Effector memory CD8-positive, alpha-beta T cell (primary cell): ENCODE data around the gene FITM1.

Experiments used
- ATAC-seq: fragments of 150-1000 bp; cut with Tn5 transposase; replicated peaks from 2 replicates; pipeline ENCODE4 v1.10.0; 2021; ENCODE audit warnings: mild to moderate bottlenecking, moderate library complexity
- DNase-seq, 3 experiments: peaks; one replicate each; pipeline ENCODE4 v3.0.0; 2021
- H3K27ac Mint-ChIP-seq, 2 donors: one replicate each; pipeline ENCODE4 v1.8.0; 2022; ENCODE audit warnings: mild to moderate bottlenecking in 2 of 2, mixed read lengths in 2 of 2, moderate library complexity in 2 of 2
- H3K27me3 Mint-ChIP-seq, 2 donors: one replicate each; pipeline ENCODE4 v1.8.0; 2022; ENCODE audit warnings: mixed read lengths in 2 of 2
- H3K36me3 Mint-ChIP-seq: one replicate; pipeline ENCODE4 v1.8.0; 2022; ENCODE audit warnings: mild to moderate bottlenecking, moderate library complexity, mixed read lengths; ENCODE audit not compliant: insufficient read depth
- H3K4me1 Mint-ChIP-seq, 2 donors: one replicate each; pipeline ENCODE4 v1.8.0; 2022; ENCODE audit warnings: low read depth in 2 of 2, mixed read lengths in 2 of 2
- H3K4me3 Mint-ChIP-seq, 2 donors: one replicate each; pipeline ENCODE4 v1.8.0; 2022; ENCODE audit warnings: mild to moderate bottlenecking in 2 of 2, mixed read lengths in 2 of 2, moderate library complexity in 2 of 2
- H3K9me3 Mint-ChIP-seq, 2 donors: one replicate each; pipeline ENCODE4 v1.8.0; 2022; ENCODE audit warnings: mixed read lengths in 2 of 2
- total RNA-seq, 9 experiments: gene quantifications; one replicate each; lab custom pipeline; 2026; lab: John Stamatoyannopoulos, UW

FITM1 gene, protein sequence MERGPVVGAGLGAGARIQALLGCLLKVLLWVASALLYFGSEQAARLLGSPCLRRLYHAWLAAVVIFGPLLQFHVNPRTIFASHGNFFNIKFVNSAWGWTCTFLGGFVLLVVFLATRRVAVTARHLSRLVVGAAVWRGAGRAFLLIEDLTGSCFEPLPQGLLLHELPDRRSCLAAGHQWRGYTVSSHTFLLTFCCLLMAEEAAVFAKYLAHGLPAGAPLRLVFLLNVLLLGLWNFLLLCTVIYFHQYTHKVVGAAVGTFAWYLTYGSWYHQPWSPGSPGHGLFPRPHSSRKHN
- 0.26 to 3.0 (median 0.88) reads per million in 9 experiments for total RNA-seq

DNA sequence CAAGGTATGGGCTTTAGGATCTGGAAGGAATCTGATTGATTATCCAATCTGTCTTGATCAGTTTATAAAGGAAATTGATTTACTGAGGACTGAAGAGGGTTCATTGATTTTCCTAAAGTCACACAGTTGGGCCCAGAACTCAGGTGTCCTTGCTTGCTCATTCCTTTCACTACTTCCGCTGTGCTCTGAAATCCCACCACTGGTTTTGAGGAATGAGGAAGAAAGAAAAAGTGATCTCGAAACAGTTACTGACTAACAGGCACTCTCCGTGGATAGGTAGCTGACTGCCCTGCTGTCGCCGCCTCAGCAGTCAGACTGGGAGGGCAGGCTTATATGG, at the start of gene FITM1:
Gene FITM1 (plus strand): TSS at position 280 of the 337 bp plus-strand sequence. CDS start 905 bp downstream, outside the sequence.
- H3K27me3 Mint-ChIP-seq = no peaks in the 10 kb centered on the region
- DNase-seq (no peak), ATAC-seq (no peak)
- H3K9me3 Mint-ChIP-seq = no peaks in the 10 kb centered on the region
- H3K36me3 Mint-ChIP-seq = peaks cover 8% of the 10 kb centered on the region
- peaks cover 3 to 12% of the 10 kb centered on the region in 2 donors for H3K4me1 Mint-ChIP-seq
- no peak within 1 kb of the TSS for H3K4me3 Mint-ChIP-seq
- no peak within 1 kb of the TSS for H3K27ac Mint-ChIP-seq

DNA sequence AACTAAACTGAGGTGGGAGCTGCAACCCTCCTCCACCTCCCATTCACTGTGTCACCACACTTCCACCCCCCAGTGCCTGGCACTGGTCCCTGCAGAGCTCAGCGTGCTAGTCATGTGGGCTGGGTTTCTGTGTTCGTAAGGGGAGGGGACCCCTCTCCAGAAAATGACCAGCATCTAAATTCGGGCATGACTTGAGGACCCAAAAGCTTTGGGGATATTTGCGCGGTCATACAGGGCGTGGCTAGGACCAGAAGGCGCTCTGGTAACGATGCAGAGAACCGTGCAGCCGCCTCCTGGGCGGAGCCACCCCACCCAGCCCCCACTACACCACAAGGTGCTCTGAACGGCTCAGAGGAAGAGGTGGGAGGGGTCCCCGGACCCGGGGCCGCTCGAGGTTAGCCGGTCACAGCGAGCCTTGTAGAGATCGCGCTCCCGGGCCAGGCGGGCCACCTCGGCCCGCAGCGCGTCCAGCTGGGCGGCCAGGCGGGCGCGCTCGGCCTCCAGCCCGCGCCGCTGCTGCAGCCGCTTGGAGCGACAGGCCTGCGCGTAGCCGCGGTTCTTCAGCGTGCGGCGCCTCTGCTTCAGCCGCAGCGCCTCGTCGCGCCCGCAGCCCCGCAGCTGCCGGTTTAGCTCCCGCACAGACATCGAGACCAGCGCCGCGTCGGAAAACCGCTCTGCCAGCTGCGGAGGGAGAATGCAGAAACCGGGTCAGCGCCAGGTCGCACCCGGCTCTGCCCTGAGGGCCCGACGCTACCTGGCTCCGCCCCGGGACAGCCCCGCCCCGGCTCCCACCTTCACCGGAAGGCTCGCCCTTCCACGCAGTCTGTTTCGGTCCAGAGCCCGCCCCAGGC, 49.3 kb upstream of the FITM1 start:
- peak overlapping the region; percentile 72 to 77 for H3K4me3 Mint-ChIP-seq
- H3K27ac Mint-ChIP-seq = peak overlapping the region; percentile 5 to 66
- ATAC-seq = peak; percentile 85
- no peaks in the 10 kb centered on the region for H3K27me3 Mint-ChIP-seq
- H3K4me1 Mint-ChIP-seq = peaks cover 14 to 18% of the 10 kb centered on the region in 2 donors
- DNase-seq = peak; percentile 47 to 55 (median 48)
- H3K9me3 Mint-ChIP-seq = no peaks in the 10 kb centered on the region
- H3K36me3 Mint-ChIP-seq = peaks cover 5% of the 10 kb centered on the region

DNA sequence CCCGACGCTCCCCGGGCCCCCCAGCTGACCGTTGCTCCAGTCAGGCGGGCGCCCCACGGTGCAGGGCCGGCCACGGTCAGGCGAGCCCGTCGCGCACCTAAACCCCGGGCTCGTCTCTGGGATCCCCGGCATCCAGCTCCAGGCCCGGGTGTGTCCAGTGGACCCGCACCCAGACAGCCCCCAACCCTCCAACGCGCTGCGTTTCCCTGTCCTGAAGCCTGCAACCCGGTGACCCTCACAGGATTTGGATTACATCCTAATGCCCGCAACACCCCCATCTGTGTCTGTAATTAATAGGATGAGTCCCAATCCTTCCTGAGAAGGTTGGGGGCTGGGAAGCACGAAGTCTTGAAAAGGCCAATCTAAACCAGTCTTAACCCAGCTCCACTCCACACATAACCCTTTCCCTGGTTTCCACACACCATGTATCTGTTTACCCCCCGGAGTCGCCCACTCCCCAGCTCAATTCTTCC, 48.7 kb upstream of the FITM1 start:
- DNase-seq = no peak
- Mint-ChIP-seq H3K9me3 (no peaks in the 10 kb centered on the region), H3K27me3 (no peaks in the 10 kb centered on the region), H3K4me1 (peaks cover 14 to 18% of the 10 kb centered on the region in 2 donors), H3K36me3 (peaks cover 5% of the 10 kb centered on the region), H3K27ac (peak overlapping the region in 1 of 2 donors; percentile 5), H3K4me3 (peak overlapping the region; percentile 72 to 77)
- ATAC-seq = no peak

DNA sequence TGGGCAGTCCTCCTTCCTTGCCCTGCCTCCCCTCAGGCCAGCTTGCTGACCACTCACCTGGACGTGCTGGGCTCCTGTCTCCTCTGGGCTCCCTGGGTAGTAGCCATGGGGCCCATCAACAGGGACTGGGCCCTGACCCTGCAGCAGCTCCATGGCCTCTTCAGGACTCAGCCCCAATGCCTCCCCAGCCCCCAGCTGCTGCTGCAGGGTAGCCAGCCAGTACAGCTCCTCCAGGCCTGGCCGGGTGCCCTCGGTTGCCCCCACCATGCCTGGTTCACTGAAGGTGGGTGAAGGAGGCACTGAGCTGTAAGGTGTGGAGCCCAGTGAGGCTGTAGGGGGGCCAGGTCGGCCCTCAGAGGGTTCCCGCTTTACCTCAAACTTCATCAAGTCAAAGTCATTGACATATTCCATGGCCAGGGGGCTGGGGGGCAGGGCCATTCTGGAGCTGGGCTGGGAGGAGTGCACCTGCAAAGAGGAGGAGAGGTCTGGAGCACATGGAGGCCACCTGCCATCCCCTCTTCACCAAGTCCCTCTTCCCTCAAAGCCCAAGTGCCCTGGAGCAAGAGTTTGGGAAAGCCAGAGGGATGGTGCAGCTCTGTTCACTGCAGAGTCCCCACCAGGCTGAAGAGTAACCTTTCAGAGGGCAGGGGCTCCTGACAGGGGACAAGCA, 47.9 kb upstream of the FITM1 start:
- Mint-ChIP-seq H3K36me3 (peaks cover 5% of the 10 kb centered on the region), H3K27ac (peak overlapping the region in 1 of 2 donors; percentile 82), H3K27me3 (no peaks in the 10 kb centered on the region), H3K4me3 (peak overlapping the region; percentile 72 to 77), H3K4me1 (peaks cover 14 to 18% of the 10 kb centered on the region in 2 donors), H3K9me3 (no peaks in the 10 kb centered on the region)
- DNase-seq (no peak), ATAC-seq (no peak)

DNA sequence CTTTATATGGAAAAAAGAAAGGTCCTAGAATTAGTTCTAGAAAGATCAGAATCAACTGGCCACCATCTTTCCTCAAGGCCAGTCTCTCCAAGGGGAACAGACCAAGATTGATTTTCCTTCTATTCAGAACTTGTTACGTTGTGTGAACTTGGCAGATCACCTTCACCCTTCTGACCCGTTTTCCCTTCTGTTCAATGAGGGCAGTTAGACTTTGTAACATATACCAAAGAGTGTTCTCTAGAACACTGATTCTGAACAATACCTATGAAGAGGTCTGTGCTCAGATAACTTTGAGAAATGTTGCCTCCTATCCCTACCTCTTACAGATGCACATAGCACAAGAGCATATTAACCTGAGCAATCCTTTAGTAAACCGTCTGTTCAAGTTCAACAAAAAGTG, 47.0 kb upstream of the FITM1 start:
- Mint-ChIP-seq H3K27ac (no peak overlapping the region), H3K4me1 (peaks cover 14 to 18% of the 10 kb centered on the region in 2 donors), H3K4me3 (no peak overlapping the region), H3K9me3 (no peaks in the 10 kb centered on the region), H3K27me3 (no peaks in the 10 kb centered on the region), H3K36me3 (peaks cover 5% of the 10 kb centered on the region)
- ATAC-seq = no peak
- no peak for DNase-seq

DNA sequence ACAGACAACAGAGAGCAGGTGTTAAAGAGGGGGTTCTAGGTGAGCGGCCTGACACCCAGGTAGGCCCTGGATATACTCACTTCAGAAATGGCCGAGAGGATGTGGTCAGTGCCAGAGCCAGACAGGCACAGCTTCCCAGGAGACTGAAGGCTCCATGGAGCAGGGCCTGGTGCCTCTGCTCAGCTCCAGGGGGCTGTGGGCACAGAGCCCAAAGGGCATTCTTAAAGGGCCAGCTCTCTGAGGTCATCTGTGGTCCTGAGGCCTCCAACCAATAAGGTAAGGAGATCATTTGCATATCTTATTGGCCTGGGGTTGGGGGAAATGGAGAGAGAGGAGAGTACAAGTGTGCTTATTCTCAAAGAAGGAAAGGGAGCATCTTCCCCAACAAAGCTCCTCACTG, 46.0 kb upstream of the FITM1 start:
- H3K4me1 Mint-ChIP-seq = peaks cover 10 to 18% of the 10 kb centered on the region in 2 donors
- peaks cover 5% of the 10 kb centered on the region for H3K36me3 Mint-ChIP-seq
- no peaks in the 10 kb centered on the region for H3K27me3 Mint-ChIP-seq
- H3K9me3 Mint-ChIP-seq = no peaks in the 10 kb centered on the region
- H3K27ac Mint-ChIP-seq = no peak overlapping the region
- no peak for ATAC-seq
- H3K4me3 Mint-ChIP-seq = no peak overlapping the region
- no peak for DNase-seq

DNA sequence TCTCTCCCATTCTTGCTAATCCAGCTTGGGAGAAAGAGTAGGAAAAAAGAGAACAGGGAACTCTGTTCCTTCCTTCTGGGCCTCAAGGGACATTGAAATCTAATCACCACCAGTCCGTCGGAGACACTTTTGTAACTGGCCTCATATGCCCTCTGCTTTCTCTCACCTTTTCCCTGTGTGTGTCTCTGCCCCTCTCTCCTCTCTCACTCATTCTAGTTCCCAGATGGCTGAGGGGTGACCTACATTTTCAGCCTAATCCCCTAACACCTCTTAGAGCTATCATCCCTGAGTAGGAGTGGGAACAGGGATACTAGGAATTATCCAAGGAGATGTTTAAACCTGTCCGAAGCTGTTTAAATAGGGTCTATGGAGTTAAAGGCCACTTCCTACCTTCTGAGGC, 45.2 kb upstream of the FITM1 start:
- H3K9me3 Mint-ChIP-seq = no peaks in the 10 kb centered on the region
- no peak for DNase-seq
- no peaks in the 10 kb centered on the region for H3K27me3 Mint-ChIP-seq
- H3K4me3 Mint-ChIP-seq = no peak overlapping the region
- H3K36me3 Mint-ChIP-seq = peaks cover 5% of the 10 kb centered on the region
- peaks cover 9 to 15% of the 10 kb centered on the region in 2 donors for H3K4me1 Mint-ChIP-seq
- no peak for ATAC-seq
- no peak overlapping the region for H3K27ac Mint-ChIP-seq

DNA sequence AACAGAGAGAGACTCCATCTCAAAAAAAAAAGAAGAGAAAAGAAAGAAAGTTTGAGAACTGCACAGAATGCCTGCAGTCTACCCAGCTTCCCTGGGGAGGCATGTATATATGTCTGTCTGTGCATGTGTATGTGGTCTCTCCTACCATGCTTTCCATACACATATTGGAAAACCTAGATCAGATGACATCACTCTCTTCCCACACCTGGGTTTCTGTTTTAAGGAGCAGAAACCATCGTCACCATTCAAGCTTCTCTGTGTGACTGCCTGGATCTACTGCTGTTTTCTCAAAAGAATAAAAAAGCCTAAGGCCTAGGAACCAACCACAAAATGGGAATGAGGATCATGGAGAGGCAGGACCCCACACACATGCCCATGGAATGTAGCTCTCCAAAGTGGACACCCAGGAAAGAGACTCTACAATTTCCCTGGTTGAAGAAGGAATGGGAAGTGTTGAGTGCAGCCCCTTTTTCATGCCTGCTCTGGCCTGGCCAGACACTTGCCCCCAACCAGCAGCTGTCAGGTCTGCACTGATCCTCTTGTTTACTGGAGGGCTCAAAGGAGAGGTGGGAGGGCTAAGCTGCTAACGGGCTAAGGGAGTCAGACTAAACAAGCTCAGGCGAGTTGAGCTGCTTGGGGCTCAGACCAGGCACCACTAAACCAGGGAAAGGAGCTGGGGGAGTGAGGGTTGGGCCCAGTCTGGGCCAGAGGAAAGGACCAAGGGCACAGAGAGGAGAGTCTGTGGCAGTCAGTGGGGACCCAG, 44.1 kb upstream of the FITM1 start:
- ATAC-seq (no peak), DNase-seq (no peak)
- peaks cover 5% of the 10 kb centered on the region for H3K36me3 Mint-ChIP-seq
- peaks cover 11% of the 10 kb centered on the region in 2 donors for H3K4me1 Mint-ChIP-seq
- no peaks in the 10 kb centered on the region for H3K9me3 Mint-ChIP-seq
- H3K27ac Mint-ChIP-seq = no peak overlapping the region
- H3K4me3 Mint-ChIP-seq = no peak overlapping the region
- H3K27me3 Mint-ChIP-seq = no peaks in the 10 kb centered on the region

DNA sequence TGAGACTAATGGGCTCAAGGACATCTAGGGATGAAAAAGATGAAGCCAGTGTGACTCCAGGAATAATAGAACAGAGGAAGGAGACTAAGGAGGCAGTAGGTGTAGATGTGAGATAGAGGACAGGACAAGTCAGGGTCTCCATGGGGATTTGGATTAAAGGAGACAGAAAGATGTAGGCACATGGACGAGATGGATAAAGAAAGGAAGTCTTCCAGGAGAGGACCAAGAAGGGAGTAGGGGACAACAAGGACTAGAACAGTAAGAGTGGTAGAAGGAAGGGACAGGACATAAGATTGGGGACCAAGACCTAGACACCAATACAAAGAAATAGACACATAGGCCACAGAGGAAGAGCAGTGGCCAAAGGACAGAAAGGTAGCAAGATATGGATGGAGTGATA, 43.5 kb upstream of the FITM1 start:
- H3K27ac Mint-ChIP-seq = no peak overlapping the region
- H3K4me3 Mint-ChIP-seq = no peak overlapping the region
- no peaks in the 10 kb centered on the region for H3K27me3 Mint-ChIP-seq
- peaks cover 4% of the 10 kb centered on the region for H3K36me3 Mint-ChIP-seq
- peaks cover 8 to 9% of the 10 kb centered on the region in 2 donors for H3K4me1 Mint-ChIP-seq
- no peak for DNase-seq
- H3K9me3 Mint-ChIP-seq = no peaks in the 10 kb centered on the region
- no peak for ATAC-seq

DNA sequence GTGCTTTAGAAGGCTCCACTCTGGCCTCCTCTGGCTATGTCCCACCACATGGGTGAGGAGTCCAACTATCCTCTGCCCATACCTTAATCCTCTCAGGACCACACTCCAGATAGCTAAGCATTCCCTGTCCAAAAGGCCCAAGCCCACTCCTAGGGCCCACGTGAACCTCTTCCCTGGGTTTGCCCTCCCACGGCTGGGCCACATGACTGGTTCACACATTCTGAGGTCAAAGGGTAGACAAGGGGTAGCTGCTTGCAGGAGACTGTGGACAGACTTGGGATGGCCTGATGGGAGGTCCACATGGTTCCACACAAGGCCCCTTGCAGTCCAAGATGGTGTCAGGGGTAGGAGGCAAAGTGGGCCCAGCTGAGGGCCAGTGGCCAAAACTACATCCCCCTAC, 42.4 kb upstream of the FITM1 start:
- Mint-ChIP-seq H3K4me1 (peaks cover 5 to 13% of the 10 kb centered on the region in 2 donors), H3K36me3 (peaks cover 2% of the 10 kb centered on the region), H3K9me3 (no peaks in the 10 kb centered on the region), H3K4me3 (no peak overlapping the region), H3K27me3 (no peaks in the 10 kb centered on the region), H3K27ac (no peak overlapping the region)
- ATAC-seq (no peak), DNase-seq (no peak)

DNA sequence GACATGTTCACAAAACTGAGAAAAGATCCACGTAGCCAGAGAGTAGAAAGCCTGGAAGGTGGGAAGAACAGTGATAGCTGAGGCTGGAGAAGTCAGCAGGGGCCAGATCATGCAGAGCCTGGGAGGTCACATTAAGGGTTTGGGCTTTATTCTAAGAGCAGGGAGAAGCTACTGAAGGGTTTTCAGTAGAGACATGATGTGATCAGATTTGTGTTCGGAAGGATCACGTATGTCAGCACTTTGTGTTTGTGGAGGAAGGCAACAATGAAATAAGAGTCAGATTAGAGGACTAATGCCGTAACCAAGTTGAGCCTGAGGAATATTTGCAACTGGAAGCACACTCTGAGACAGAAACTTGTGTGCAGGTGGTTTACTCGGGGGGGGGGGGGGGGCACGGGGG, 40.6 kb upstream of the FITM1 start:
- Mint-ChIP-seq H3K27ac (no peak overlapping the region), H3K4me1 (peaks cover 15 to 24% of the 10 kb centered on the region in 2 donors), H3K9me3 (no peaks in the 10 kb centered on the region), H3K36me3 (peaks cover 5% of the 10 kb centered on the region), H3K4me3 (no peak overlapping the region), H3K27me3 (no peaks in the 10 kb centered on the region)
- ATAC-seq (no peak), DNase-seq (no peak)

DNA sequence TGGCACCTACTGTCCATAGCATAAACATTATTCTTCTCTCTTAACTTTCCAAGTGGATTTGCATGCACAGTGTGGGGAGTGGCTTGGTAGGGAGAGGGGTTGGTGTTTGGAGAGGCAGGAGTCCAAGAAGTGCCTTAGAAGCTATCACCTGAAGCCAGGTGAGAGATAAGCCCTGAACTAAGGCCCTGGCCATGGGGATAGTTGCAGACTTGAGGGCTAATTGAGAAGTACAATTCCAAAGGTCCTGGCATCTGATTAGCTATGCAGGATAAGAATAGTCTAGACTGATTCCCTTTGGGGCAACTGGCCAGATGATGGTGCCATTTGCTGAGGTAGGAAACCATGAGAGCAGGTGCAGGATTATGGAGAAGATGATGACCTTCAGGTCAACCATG, 38.4 kb upstream of the FITM1 start:
- Mint-ChIP-seq H3K9me3 (no peaks in the 10 kb centered on the region), H3K27ac (no peak overlapping the region), H3K36me3 (peaks cover 8% of the 10 kb centered on the region), H3K4me1 (peaks cover 27 to 33% of the 10 kb centered on the region in 2 donors), H3K4me3 (peak overlapping the region in 1 of 2 donors; percentile 31), H3K27me3 (no peaks in the 10 kb centered on the region)
- DNase-seq = no peak
- no peak for ATAC-seq
